Neural crest cell (in vitro differentiated cells): ENCODE data around the gene ARHGEF18. TPM values are rescaled to one million over a fixed set of nuclear protein-coding genes. Genes with fewer than 3 reads are reported as not detected.

Experiments used
- DNase-seq: peaks from one replicate; pipeline ENCODE4 v3.0.0; 2021; ENCODE audit warnings: low read depth, mixed read lengths, low spot score
- H3K27ac Mint-ChIP-seq: one replicate; pipeline ENCODE4 v1.8.0; 2021; ENCODE audit warnings: mild to moderate bottlenecking, mixed read lengths; ENCODE audit not compliant: unreplicated experiment
- H3K27me3 Mint-ChIP-seq: 2 replicates; pipeline ENCODE4 v1.8.0; 2021; ENCODE audit warnings: low read depth, mild to moderate bottlenecking, mixed read lengths
- H3K36me3 Mint-ChIP-seq: 2 replicates; pipeline ENCODE4 v1.8.0; 2021; ENCODE audit warnings: low read depth, mild to moderate bottlenecking, mixed read lengths
- H3K4me1 Mint-ChIP-seq: 2 replicates; pipeline ENCODE4 v1.8.0; 2021; ENCODE audit warnings: mixed read lengths
- H3K4me3 Mint-ChIP-seq: one replicate; pipeline ENCODE4 v1.8.0; 2021; ENCODE audit warnings: mild to moderate bottlenecking, mixed read lengths
- H3K9me3 Mint-ChIP-seq: 2 replicates; pipeline ENCODE4 v1.8.0; 2021; ENCODE audit warnings: mixed read lengths
- CTCF ChIP-seq: fragments of 200-600 bp; sonication (generic); conservative IDR thresholded peaks from 2 replicates; pipeline ENCODE4 v1.5.0; 2021; ENCODE audit warnings: antibody characterized with exemption, mild to moderate bottlenecking
- total RNA-seq: library from RNA; stranded (reverse); gene quantifications from 2 replicates; pipeline ENCODE4 v1.2.1, GENCODE V29; 2021

ARHGEF18 gene
- total RNA-seq, 1 donor from 2014 or later: 36.5 TPM

- H3K36me3 Mint-ChIP-seq: no peaks in the 10 kb centered on the region
- no peak for TF ChIP-seq CTCF
- H3K9me3 Mint-ChIP-seq: peaks cover 11% of the 10 kb centered on the region
- no peak for DNase-seq
- no peak overlapping the region for H3K27ac Mint-ChIP-seq
- H3K4me3 Mint-ChIP-seq: no peak overlapping the region
- H3K27me3 Mint-ChIP-seq: peaks cover 20% of the 10 kb centered on the region
- no peaks in the 10 kb centered on the region for H3K4me1 Mint-ChIP-seq
Measured at GRCh38 chr19:7328647-7329046, 20.1 kb upstream of the ARHGEF18 start.

- DNase-seq: no peak
- H3K4me1 Mint-ChIP-seq: no peaks in the 10 kb centered on the region
- no peaks in the 10 kb centered on the region for H3K36me3 Mint-ChIP-seq
- peaks cover 21% of the 10 kb centered on the region for H3K27me3 Mint-ChIP-seq
- no peaks in the 10 kb centered on the region for H3K9me3 Mint-ChIP-seq
- no peak overlapping the region for H3K27ac Mint-ChIP-seq
- no peak overlapping the region for H3K4me3 Mint-ChIP-seq
- TF ChIP-seq CTCF: no peak
Measured at GRCh38 chr19:7331446-7331845, 17.3 kb upstream of the ARHGEF18 start.

- peaks cover 12% of the 10 kb centered on the region for H3K27me3 Mint-ChIP-seq
- H3K4me1 Mint-ChIP-seq: no peaks in the 10 kb centered on the region
- H3K27ac Mint-ChIP-seq: no peak overlapping the region
- no peaks in the 10 kb centered on the region for H3K36me3 Mint-ChIP-seq
- no peak for TF ChIP-seq CTCF
- no peaks in the 10 kb centered on the region for H3K9me3 Mint-ChIP-seq
- no peak for DNase-seq
- H3K4me3 Mint-ChIP-seq: no peak overlapping the region
Measured at GRCh38 chr19:7333198-7334118, 15.3 kb upstream of the ARHGEF18 start.

- Mint-ChIP-seq H3K9me3 (no peaks in the 10 kb centered on the region), H3K4me1 (no peaks in the 10 kb centered on the region), H3K27ac (no peak overlapping the region), H3K4me3 (no peak overlapping the region), H3K36me3 (no peaks in the 10 kb centered on the region), H3K27me3 (peaks cover 20% of the 10 kb centered on the region)
- TF ChIP-seq CTCF: no peak
- DNase-seq: no peak
Measured at GRCh38 chr19:7336321-7336973, 12.3 kb upstream of the ARHGEF18 start.

GRCh38 chr19:7337380-7338194 lies 11.2 kb upstream of the ARHGEF18 start:
- Mint-ChIP-seq H3K27ac (no peak overlapping the region), H3K36me3 (no peaks in the 10 kb centered on the region), H3K9me3 (no peaks in the 10 kb centered on the region), H3K4me1 (no peaks in the 10 kb centered on the region), H3K27me3 (peaks cover 20% of the 10 kb centered on the region), H3K4me3 (no peak overlapping the region)
- no peak for DNase-seq
- TF ChIP-seq CTCF: no peak
